H9 (cell line): ENCODE measurements around the gene MAP4K1. TPM values are rescaled to one million over a fixed set of nuclear protein-coding genes. Genes with fewer than 3 reads are reported as not detected.

Experiments
- DNase-seq: peaks from one replicate; pipeline ENCODE4 v3.0.0-alpha.2; 2017
- H2AFZ ChIP-seq: one replicate; pipeline ENCODE4 v1.6.1; 2013; ENCODE audit warnings: mild to moderate bottlenecking, low read length, control low read depth, moderate library complexity
- H2AK5ac ChIP-seq: 2 replicates; pipeline ENCODE4 v1.6.1; 2013; ENCODE audit warnings: low read length, control low read depth, mixed read lengths; ENCODE audit not compliant: insufficient read length
- H2BK120ac ChIP-seq: one replicate; pipeline ENCODE4 v1.6.1; 2013; ENCODE audit warnings: low read depth, mild to moderate bottlenecking, low read length, control low read depth, inconsistent platforms; ENCODE audit not compliant: poor library complexity, severe bottlenecking
- H2BK12ac ChIP-seq: 2 replicates; pipeline ENCODE4 v1.6.1; 2013; ENCODE audit warnings: low read length, control low read depth, mixed read lengths, low read depth; ENCODE audit not compliant: insufficient read length
- H2BK15ac ChIP-seq: 2 replicates; pipeline ENCODE4 v1.6.1; 2013; ENCODE audit warnings: low read depth, low read length, control low read depth
- H2BK20ac ChIP-seq: one replicate; pipeline ENCODE4 v1.6.1; 2013; ENCODE audit warnings: low read depth, mild to moderate bottlenecking, low read length, control low read depth, inconsistent platforms; ENCODE audit not compliant: poor library complexity, severe bottlenecking
- H2BK5ac ChIP-seq: 2 replicates; pipeline ENCODE4 v1.6.1; 2013; ENCODE audit warnings: low read length, control low read depth, mixed read lengths; ENCODE audit not compliant: insufficient read length
- H3K14ac ChIP-seq: 2 replicates; pipeline ENCODE4 v1.6.1; 2013; ENCODE audit warnings: low read length, control low read depth; ENCODE audit not compliant: insufficient read depth
- H3K18ac ChIP-seq: 2 replicates; pipeline ENCODE4 v1.6.1; 2013; ENCODE audit warnings: low read depth, mild to moderate bottlenecking, mixed read lengths, low read length, control low read depth; ENCODE audit not compliant: insufficient read length
- H3K23ac ChIP-seq: 2 replicates; pipeline ENCODE4 v1.6.1; 2013; ENCODE audit warnings: low read length, control low read depth, mixed read lengths, low read depth; ENCODE audit not compliant: insufficient read length
- H3K23me2 ChIP-seq: 2 replicates; pipeline ENCODE4 v1.6.1; 2013; ENCODE audit warnings: low read depth, mild to moderate bottlenecking, mixed read lengths, low read length, control low read depth; ENCODE audit not compliant: insufficient read length, poor library complexity, severe bottlenecking
- H3K27ac ChIP-seq: 2 replicates; pipeline ENCODE4 v1.5.1; 2013; ENCODE audit warnings: low read length, control low read depth, mixed read lengths, low read depth; ENCODE audit not compliant: insufficient read length
- H3K27me3 ChIP-seq: 2 replicates; pipeline ENCODE4 v1.6.1; 2013; ENCODE audit warnings: low read length, control low read depth, inconsistent platforms; ENCODE audit not compliant: insufficient read depth
- H3K4ac ChIP-seq: 2 replicates; pipeline ENCODE4 v1.6.1; 2013; ENCODE audit warnings: low read depth, mild to moderate bottlenecking, control low read depth, inconsistent platforms, low read length, moderate library complexity
- H3K4me1 ChIP-seq: 2 replicates; pipeline ENCODE4 v1.6.1; 2013; ENCODE audit warnings: low read length, control low read depth, inconsistent platforms; ENCODE audit not compliant: insufficient read depth
- H3K4me2 ChIP-seq: 2 replicates; pipeline ENCODE4 v1.6.1; 2013; ENCODE audit warnings: low read length, control low read depth, mixed read lengths; ENCODE audit not compliant: insufficient read length, insufficient read depth
- H3K56ac ChIP-seq: 2 replicates; pipeline ENCODE4 v1.6.1; 2013; ENCODE audit warnings: low read depth, mild to moderate bottlenecking, mixed read lengths, low read length, control low read depth; ENCODE audit not compliant: insufficient read length
- H3K79me1 ChIP-seq: 2 replicates; pipeline ENCODE4 v1.6.1; 2013; ENCODE audit warnings: low read depth, mild to moderate bottlenecking, moderate library complexity, low read length, control low read depth, inconsistent platforms; ENCODE audit not compliant: insufficient read depth, poor library complexity, severe bottlenecking
- H3K79me2 ChIP-seq: 2 replicates; pipeline ENCODE4 v1.6.1; 2013; ENCODE audit warnings: low read length, control low read depth, inconsistent platforms; ENCODE audit not compliant: insufficient read depth
- H3K9ac ChIP-seq: 2 replicates; pipeline ENCODE4 v1.6.1; 2013; ENCODE audit warnings: low read length, control low read depth, mixed read lengths; ENCODE audit not compliant: insufficient read length; ENCODE audit errors: extremely low read depth
- H3K9me3 ChIP-seq: one replicate; pipeline ENCODE4 v1.6.1; 2013; ENCODE audit warnings: low read depth, low read length, inconsistent platforms; ENCODE audit not compliant: control insufficient read depth
- H3T11ph ChIP-seq: one replicate; pipeline ENCODE4 v1.6.1; 2013; ENCODE audit warnings: mild to moderate bottlenecking, low read length, control low read depth, inconsistent platforms
- H4K20me1 ChIP-seq: one replicate; pipeline ENCODE4 v1.6.1; 2013; ENCODE audit not compliant: control insufficient read depth, insufficient read length, insufficient read depth
- H4K5ac ChIP-seq: 2 replicates; pipeline ENCODE4 v1.6.1; 2013; ENCODE audit warnings: low read depth, mild to moderate bottlenecking, mixed read lengths, low read length, control low read depth; ENCODE audit not compliant: insufficient read length
- H4K8ac ChIP-seq: replicated peaks from 2 replicates; pipeline ENCODE4 v1.6.1; 2013; ENCODE audit warnings: low read length, control low read depth, mixed read lengths, low read depth; ENCODE audit not compliant: insufficient read length
- H4K91ac ChIP-seq: 2 replicates; pipeline ENCODE4 v1.6.1; 2013; ENCODE audit warnings: low read depth, mild to moderate bottlenecking, moderate library complexity, mixed read lengths, low read length, control low read depth; ENCODE audit not compliant: insufficient read length
- H3K27ac Mint-ChIP-seq, 3 experiments: 2 replicates in 2 of 3; 3 replicates in 1 of 3; pipeline ENCODE4 v1.8.0; 2020 to 2021; ENCODE audit warnings: mixed read lengths in 3 of 3, mild to moderate bottlenecking in 1 of 3, moderate library complexity in 1 of 3
- H3K27me3 Mint-ChIP-seq: 2 replicates; pipeline ENCODE4 v1.8.0; 2021; ENCODE audit warnings: low read depth, mild to moderate bottlenecking, moderate library complexity, mixed read lengths
- H3K36me3 Mint-ChIP-seq, 3 experiments: 2 replicates in 2 of 3; 3 replicates in 1 of 3; pipeline ENCODE4 v1.8.0; 2020 to 2021; ENCODE audit warnings: low read depth in 3 of 3, mixed read lengths in 3 of 3; ENCODE audit not compliant: insufficient read depth in 1 of 3
- H3K4me1 Mint-ChIP-seq, 2 experiments: 2 replicates each; pipeline ENCODE4 v1.8.0; 2020; ENCODE audit warnings: mixed read lengths in 2 of 2
- H3K4me3 Mint-ChIP-seq, 2 experiments: 2 replicates in 1 of 2; 3 replicates in 1 of 2; pipeline ENCODE4 v1.8.0; 2020 to 2021; ENCODE audit warnings: mild to moderate bottlenecking in 2 of 2, mixed read lengths in 2 of 2, moderate library complexity in 1 of 2
- H3K9me3 Mint-ChIP-seq, 2 experiments: 2 replicates in 1 of 2; 3 replicates in 1 of 2; pipeline ENCODE4 v1.8.0; 2020; ENCODE audit warnings: mild to moderate bottlenecking in 2 of 2, mixed read lengths in 2 of 2, moderate library complexity in 1 of 2
- WGBS: extraction: QIAGEN DNeasy Blood & Tissue Kit; methylation state at CpG from one replicate; pipeline ENCODE4 v1.1.7; 2013; ENCODE audit warnings: missing lambda C conversion rate, low lambda C conversion rate, mixed read lengths; ENCODE audit not compliant: insufficient read length; ENCODE audit errors: extremely low coverage; 5-methylcytosine and 5-hydroxymethylcytosine counted together
- total RNA-seq: library from RNA; stranded (reverse); gene quantifications from 2 replicates; pipeline ENCODE4 v1.2.1, GENCODE V29; 2021
- TF ChIP-seq, protein P1 (sequence below): fragments of 200-600 bp; sonication (generic); conservative IDR thresholded peaks from 3 replicates; pipeline ENCODE4 v1.8.0; 2021; ENCODE audit warnings: antibody characterized with exemption, mild to moderate bottlenecking

Gene MAP4K1
- total RNA-seq, 1 experiment from 2014 or later: 31.1 TPM

- H3K79me2 ChIP-seq: no peaks in the 10 kb centered on the region
- no peak overlapping the region for H2BK5ac ChIP-seq
- peaks cover 4 to 25% (median 21%) of the 10 kb centered on the region in 3 experiments for H3K36me3 Mint-ChIP-seq
- no peak overlapping the region for H2BK12ac ChIP-seq
- H3K79me1 ChIP-seq: no peaks in the 10 kb centered on the region
- no peaks in the 10 kb centered on the region; the same call in 1 of the 2 replicates for H3K4me1 ChIP-seq
- no peaks in the 10 kb centered on the region for H4K20me1 ChIP-seq
- DNase-seq: no peak
- H2BK15ac ChIP-seq: no peak overlapping the region
- H3K56ac ChIP-seq: no peak overlapping the region
- no peak overlapping the region for H3K14ac ChIP-seq
- no peak overlapping the region for H4K8ac ChIP-seq
- no peak overlapping the region for H3K4me3 Mint-ChIP-seq
- H3K4me1 Mint-ChIP-seq: peaks cover 14 to 19% of the 10 kb centered on the region in 2 experiments
- TF ChIP-seq, protein P1, sequence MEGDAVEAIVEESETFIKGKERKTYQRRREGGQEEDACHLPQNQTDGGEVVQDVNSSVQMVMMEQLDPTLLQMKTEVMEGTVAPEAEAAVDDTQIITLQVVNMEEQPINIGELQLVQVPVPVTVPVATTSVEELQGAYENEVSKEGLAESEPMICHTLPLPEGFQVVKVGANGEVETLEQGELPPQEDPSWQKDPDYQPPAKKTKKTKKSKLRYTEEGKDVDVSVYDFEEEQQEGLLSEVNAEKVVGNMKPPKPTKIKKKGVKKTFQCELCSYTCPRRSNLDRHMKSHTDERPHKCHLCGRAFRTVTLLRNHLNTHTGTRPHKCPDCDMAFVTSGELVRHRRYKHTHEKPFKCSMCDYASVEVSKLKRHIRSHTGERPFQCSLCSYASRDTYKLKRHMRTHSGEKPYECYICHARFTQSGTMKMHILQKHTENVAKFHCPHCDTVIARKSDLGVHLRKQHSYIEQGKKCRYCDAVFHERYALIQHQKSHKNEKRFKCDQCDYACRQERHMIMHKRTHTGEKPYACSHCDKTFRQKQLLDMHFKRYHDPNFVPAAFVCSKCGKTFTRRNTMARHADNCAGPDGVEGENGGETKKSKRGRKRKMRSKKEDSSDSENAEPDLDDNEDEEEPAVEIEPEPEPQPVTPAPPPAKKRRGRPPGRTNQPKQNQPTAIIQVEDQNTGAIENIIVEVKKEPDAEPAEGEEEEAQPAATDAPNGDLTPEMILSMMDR: no peak
- no peak overlapping the region for H3K4ac ChIP-seq
- no peaks in the 10 kb centered on the region for H3K9me3 ChIP-seq
- H3K27ac ChIP-seq: no peak overlapping the region
- no peak overlapping the region for H3K4me2 ChIP-seq
- H2AK5ac ChIP-seq: no peak overlapping the region
- H2AFZ ChIP-seq: no peak overlapping the region
- no peak overlapping the region for H3T11ph ChIP-seq
- no peak overlapping the region for H4K91ac ChIP-seq
- H3K27me3 Mint-ChIP-seq: peaks cover 1% of the 10 kb centered on the region; the same call in 1 of the 2 replicates
- no peak overlapping the region for H2BK120ac ChIP-seq
- H3K23ac ChIP-seq: no peak overlapping the region
- H3K23me2 ChIP-seq: no peaks in the 10 kb centered on the region
- H4K5ac ChIP-seq: no peak overlapping the region
- H3K18ac ChIP-seq: no peak overlapping the region
- no peak overlapping the region for H2BK20ac ChIP-seq
- no peak overlapping the region for H3K9ac ChIP-seq
- H3K27me3 ChIP-seq: no peaks in the 10 kb centered on the region
- WGBS: no CpG with 5 or more reads among the region's 2 CpGs
- H3K27ac Mint-ChIP-seq: no peak overlapping the region
- no peaks in the 10 kb centered on the region for H3K9me3 Mint-ChIP-seq
Observed at GRCh38 chr19:38639679-38640078, 21.9 kb upstream of the MAP4K1 start.
